Measurements from ENCODE around the gene YOD1. TPM values are rescaled to one million over a fixed set of nuclear protein-coding genes. Genes with fewer than 3 reads are reported as not detected.

YOD1 gene
- total RNA-seq, 1 donor from 2014 or later, result 12.3 TPM

DNA sequence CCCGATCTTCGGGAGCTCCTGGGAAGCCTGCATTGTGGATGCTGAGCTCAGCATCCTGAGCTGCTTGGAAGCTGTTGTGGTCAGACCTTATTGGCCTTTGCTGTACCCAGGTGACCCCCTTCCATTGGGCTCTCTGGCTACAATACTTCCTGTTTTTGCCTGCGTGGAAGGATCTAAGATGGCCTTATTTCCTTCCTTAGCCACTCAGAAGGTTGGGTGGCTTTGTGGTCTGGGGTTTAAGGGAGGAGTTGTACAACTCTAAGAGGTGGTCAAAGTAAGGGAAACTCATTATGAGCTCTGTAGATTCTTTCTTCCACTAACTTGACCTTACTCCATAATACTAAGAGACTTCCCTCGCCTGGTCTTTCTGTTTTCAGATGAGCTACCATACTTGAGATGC lies 19.8 kb upstream of the YOD1 start:
- H3K9me3 Mint-ChIP-seq, result no peaks in the 10 kb centered on the region
- H3K27me3 Mint-ChIP-seq, result no peaks in the 10 kb centered on the region
- no peak for DNase-seq (ENCODE audit: extremely low spot score, unreplicated experiment)
- H3K4me3 Mint-ChIP-seq, result no peak overlapping the region
- TF ChIP-seq, protein P1, sequence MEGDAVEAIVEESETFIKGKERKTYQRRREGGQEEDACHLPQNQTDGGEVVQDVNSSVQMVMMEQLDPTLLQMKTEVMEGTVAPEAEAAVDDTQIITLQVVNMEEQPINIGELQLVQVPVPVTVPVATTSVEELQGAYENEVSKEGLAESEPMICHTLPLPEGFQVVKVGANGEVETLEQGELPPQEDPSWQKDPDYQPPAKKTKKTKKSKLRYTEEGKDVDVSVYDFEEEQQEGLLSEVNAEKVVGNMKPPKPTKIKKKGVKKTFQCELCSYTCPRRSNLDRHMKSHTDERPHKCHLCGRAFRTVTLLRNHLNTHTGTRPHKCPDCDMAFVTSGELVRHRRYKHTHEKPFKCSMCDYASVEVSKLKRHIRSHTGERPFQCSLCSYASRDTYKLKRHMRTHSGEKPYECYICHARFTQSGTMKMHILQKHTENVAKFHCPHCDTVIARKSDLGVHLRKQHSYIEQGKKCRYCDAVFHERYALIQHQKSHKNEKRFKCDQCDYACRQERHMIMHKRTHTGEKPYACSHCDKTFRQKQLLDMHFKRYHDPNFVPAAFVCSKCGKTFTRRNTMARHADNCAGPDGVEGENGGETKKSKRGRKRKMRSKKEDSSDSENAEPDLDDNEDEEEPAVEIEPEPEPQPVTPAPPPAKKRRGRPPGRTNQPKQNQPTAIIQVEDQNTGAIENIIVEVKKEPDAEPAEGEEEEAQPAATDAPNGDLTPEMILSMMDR (conservative IDR thresholded peaks at IDR 0.05), result no peak
- H3K4me1 Mint-ChIP-seq (ENCODE audit: unreplicated experiment), result peaks cover 10% of the 10 kb centered on the region
- H3K27ac Mint-ChIP-seq, result no peak overlapping the region
- H3K36me3 Mint-ChIP-seq, result peaks cover 33% of the 10 kb centered on the region

DNA sequence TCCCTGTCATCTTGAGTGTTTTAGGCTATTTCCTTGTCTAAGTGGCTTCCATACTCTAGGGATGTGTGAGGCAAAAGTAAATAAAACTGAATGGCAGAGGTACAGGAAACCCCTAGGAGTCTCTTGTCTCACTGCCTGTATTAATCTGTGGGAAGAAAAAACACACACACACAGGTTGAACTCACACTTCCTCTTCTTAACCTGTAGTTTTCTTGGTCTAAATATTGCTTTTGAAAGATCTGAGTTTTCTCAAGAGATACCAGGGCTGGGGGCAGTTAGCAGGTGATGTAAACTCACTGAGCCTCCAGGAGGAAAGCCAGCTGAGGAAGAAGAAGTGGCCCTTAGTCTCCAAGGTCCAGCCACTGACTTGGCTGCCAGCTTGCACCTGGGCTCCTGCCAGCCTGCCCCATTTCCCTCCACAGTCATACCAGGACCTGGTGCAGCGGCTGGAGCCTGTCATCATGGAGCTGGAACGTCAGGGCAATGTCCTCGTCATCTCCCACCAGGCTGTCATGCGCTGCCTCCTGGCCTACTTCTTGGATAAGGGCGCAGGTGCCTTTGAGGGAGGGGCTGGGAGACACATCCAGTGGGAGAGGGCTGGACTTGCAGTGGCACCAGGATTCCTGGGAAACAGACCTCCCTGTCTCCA lies 19.0 kb upstream of the YOD1 start:
- no peak overlapping the region for H3K4me3 Mint-ChIP-seq
- H3K27ac Mint-ChIP-seq, result no peak overlapping the region
- no peak for DNase-seq (ENCODE audit: extremely low spot score, unreplicated experiment)
- TF ChIP-seq, protein P1 (conservative IDR thresholded peaks at IDR 0.05), result no peak
- H3K4me1 Mint-ChIP-seq (ENCODE audit: unreplicated experiment), result peaks cover 10% of the 10 kb centered on the region
- peaks cover 33% of the 10 kb centered on the region for H3K36me3 Mint-ChIP-seq
- no peaks in the 10 kb centered on the region for H3K27me3 Mint-ChIP-seq
- no peaks in the 10 kb centered on the region for H3K9me3 Mint-ChIP-seq

DNA sequence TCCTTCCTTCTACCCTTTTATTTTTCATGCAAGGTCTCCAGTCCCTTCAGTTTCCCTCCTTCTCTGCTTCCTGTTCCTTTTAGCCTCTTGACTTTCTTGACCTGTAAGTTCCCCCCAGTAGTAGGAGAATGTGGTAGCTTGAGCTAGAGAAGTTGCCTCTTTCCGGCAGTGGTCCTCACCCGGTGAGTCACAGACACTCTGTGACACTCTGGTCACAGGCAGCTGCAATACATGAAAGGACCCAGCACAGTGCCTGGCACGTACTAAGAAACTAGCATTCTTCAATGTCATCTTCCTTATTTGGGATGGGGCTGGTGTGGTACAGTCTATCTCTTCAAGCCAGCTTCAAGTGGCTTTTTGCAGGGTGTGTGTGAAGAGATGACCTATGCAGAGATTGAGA lies 18.1 kb upstream of the YOD1 start:
- TF ChIP-seq, protein P1 (conservative IDR thresholded peaks at IDR 0.05), result no peak
- H3K36me3 Mint-ChIP-seq, result peaks cover 29% of the 10 kb centered on the region
- no peaks in the 10 kb centered on the region for H3K27me3 Mint-ChIP-seq
- H3K27ac Mint-ChIP-seq, result no peak overlapping the region
- no peak for DNase-seq (ENCODE audit: extremely low spot score, unreplicated experiment)
- H3K9me3 Mint-ChIP-seq, result no peaks in the 10 kb centered on the region
- H3K4me1 Mint-ChIP-seq (ENCODE audit: unreplicated experiment), result peaks cover 5% of the 10 kb centered on the region
- no peak overlapping the region for H3K4me3 Mint-ChIP-seq

DNA sequence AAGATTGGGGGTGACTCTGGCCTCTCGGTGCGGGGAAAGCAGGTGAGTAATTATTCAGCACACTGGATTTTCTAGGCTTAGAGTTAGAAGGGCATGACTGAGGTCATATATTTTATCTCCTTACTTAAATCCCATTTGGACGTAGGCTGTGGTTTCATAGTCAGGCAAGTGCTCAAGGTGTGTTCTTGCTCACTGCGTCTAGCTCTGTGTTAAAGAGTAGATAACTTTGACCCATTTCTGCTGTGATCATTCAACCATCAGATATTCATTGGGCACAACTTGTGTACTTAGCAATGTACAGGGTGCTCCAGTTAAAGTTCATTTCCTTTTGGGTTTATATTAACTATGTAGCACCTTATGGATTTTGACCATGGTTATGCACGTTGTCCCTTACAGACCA lies 16.7 kb upstream of the YOD1 start:
- peaks cover 5% of the 10 kb centered on the region for H3K4me1 Mint-ChIP-seq (ENCODE audit: unreplicated experiment)
- H3K36me3 Mint-ChIP-seq, result peaks cover 33% of the 10 kb centered on the region
- TF ChIP-seq, protein P1 (conservative IDR thresholded peaks at IDR 0.05), result no peak
- no peak overlapping the region for H3K27ac Mint-ChIP-seq
- H3K4me3 Mint-ChIP-seq, result no peak overlapping the region
- no peak for DNase-seq (ENCODE audit: extremely low spot score, unreplicated experiment)
- no peaks in the 10 kb centered on the region for H3K27me3 Mint-ChIP-seq
- H3K9me3 Mint-ChIP-seq, result no peaks in the 10 kb centered on the region

DNA sequence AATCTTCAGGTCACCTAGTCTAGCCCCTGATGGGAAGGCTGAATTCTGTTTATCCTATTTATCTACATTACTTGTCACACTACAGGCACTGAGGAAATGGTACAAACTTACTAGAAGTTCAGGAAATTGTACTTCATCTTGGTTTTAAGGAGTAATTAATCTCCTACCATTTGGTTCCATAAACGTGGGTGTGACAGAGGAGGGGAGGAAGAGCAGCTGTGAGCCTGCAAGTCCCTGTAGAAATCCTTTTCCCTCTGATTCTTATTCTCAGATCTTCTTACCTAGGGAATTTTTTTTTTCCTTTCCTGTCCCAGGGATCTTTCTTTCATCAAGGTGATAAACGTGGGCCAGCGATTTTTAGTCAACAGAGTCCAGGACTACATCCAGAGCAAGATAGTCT lies 16.2 kb upstream of the YOD1 start:
- H3K27ac Mint-ChIP-seq, result no peak overlapping the region
- TF ChIP-seq, protein P1 (conservative IDR thresholded peaks at IDR 0.05), result no peak
- H3K4me1 Mint-ChIP-seq (ENCODE audit: unreplicated experiment), result peaks cover 5% of the 10 kb centered on the region
- H3K27me3 Mint-ChIP-seq, result no peaks in the 10 kb centered on the region
- DNase-seq (ENCODE audit: extremely low spot score, unreplicated experiment), result no peak
- H3K9me3 Mint-ChIP-seq, result no peaks in the 10 kb centered on the region
- H3K36me3 Mint-ChIP-seq, result peaks cover 36% of the 10 kb centered on the region
- H3K4me3 Mint-ChIP-seq, result no peak overlapping the region

Data from type B pancreatic cell (in vitro differentiated cells).